HEK293 (cell line): ENCODE results near the gene REEP6.

Experiments
- CTCF ChIA-PET: fragments of 350-600 bp; formaldehyde crosslinking; extraction: SDS; loops from one replicate; lab custom pipeline; 2021; ENCODE audit warnings: antibody characterized with exemption; lab: Yijun Ruan, JAX
- POLR2A ChIA-PET: fragments of 300-600 bp; formaldehyde crosslinking; extraction: SDS; loops from one replicate; lab custom pipeline; 2020; ENCODE audit warnings: antibody characterized with exemption, inconsistent platforms; lab: Yijun Ruan, JAX
- H3K27ac ChIP-seq: fragments of 200-500 bp; sonication (Bioruptor generic); 2 replicates; pipeline ENCODE4 v1.5.1; 2014; ENCODE audit warnings: low read depth, low read length, control low read depth, inconsistent platforms; ENCODE audit errors: extremely low read depth
- H3K36me3 ChIP-seq, 2 experiments: fragments of 200-500 bp in 1 of 2; sonication (Bioruptor generic) in 1 of 2; 1 replicate in 1 of 2; 2 replicates in 1 of 2; pipeline ENCODE4 v1.5.1; 2014 to 2017; ENCODE audit warnings: inconsistent platforms in 2 of 2, low read length in 2 of 2; ENCODE audit not compliant: control insufficient read depth in 2 of 2, insufficient read depth in 1 of 2
- H3K4me1 ChIP-seq: fragments of 200-500 bp; sonication (Bioruptor generic); 2 replicates; pipeline ENCODE4 v1.5.1; 2014; ENCODE audit warnings: mild to moderate bottlenecking, low read length, inconsistent platforms; ENCODE audit not compliant: control insufficient read depth, insufficient read depth
- H3K4me3 ChIP-seq: 2 replicates; pipeline ENCODE4 v1.5.1; 2011; ENCODE audit warnings: low read depth, mild to moderate bottlenecking, control low read depth, low read length, moderate library complexity
- H3K9me3 ChIP-seq: fragments of 200-500 bp; sonication (Bioruptor generic); 2 replicates; pipeline ENCODE4 v1.5.1; 2014; ENCODE audit warnings: low read depth, low read length, inconsistent platforms; ENCODE audit not compliant: control insufficient read depth, insufficient read depth
- ELK4 ChIP-seq: IDR thresholded peaks from 2 replicates; pipeline ENCODE4 v1.6.1; 2011; ENCODE audit warnings: mild to moderate bottlenecking, low read depth, low read length, borderline replicate concordance
- KLF1 ChIP-seq: fragments of 450-650 bp; formaldehyde crosslinking; IDR thresholded peaks from 2 replicates; pipeline ENCODE4 v1.5.1; 2016; ENCODE audit warnings: missing biosample characterization, missing genetic modification characterization
- KLF10 ChIP-seq: fragments of 450-650 bp; IDR thresholded peaks from 2 replicates; pipeline ENCODE4 v1.5.1; 2018; ENCODE audit warnings: missing biosample characterization, mild to moderate bottlenecking, missing genetic modification characterization
- KLF9 ChIP-seq: fragments of 450-650 bp; formaldehyde crosslinking; IDR thresholded peaks from 2 replicates; pipeline ENCODE4 v1.5.1; 2016; ENCODE audit warnings: missing biosample characterization, missing genetic modification characterization, low read depth
- MEIS1 ChIP-seq: sonication (generic); formaldehyde crosslinking; IDR thresholded peaks from 2 replicates; pipeline ENCODE4 v1.8.1; 2022; ENCODE audit warnings: missing genetic modification reagents, mild to moderate bottlenecking, borderline replicate concordance
- OVOL3 ChIP-seq: fragments of 450-650 bp; formaldehyde crosslinking; IDR thresholded peaks from 2 replicates; pipeline ENCODE4 v1.5.1; 2016; ENCODE audit warnings: missing biosample characterization, missing genetic modification characterization
- REST ChIP-seq: fragments of 450-650 bp; formaldehyde crosslinking; IDR thresholded peaks from 2 replicates; pipeline ENCODE4 v1.5.1; 2016; ENCODE audit warnings: missing biosample characterization, missing genetic modification characterization
- SP3 ChIP-seq: fragments of 450-650 bp; formaldehyde crosslinking; IDR thresholded peaks from 2 replicates; pipeline ENCODE4 v1.5.1; 2016; ENCODE audit warnings: missing biosample characterization, missing genetic modification characterization
- SP7 ChIP-seq: fragments of 450-650 bp; formaldehyde crosslinking; IDR thresholded peaks from 2 replicates; pipeline ENCODE4 v1.5.1; 2016; ENCODE audit warnings: missing biosample characterization, missing genetic modification characterization
- TRIM28 ChIP-seq: IDR thresholded peaks from 2 replicates; pipeline ENCODE4 v1.6.1; 2011; ENCODE audit warnings: low read length, control low read depth, borderline replicate concordance
- ZNF133 ChIP-seq: fragments of 450-650 bp; formaldehyde crosslinking; IDR thresholded peaks from 2 replicates; pipeline ENCODE4 v1.5.1; 2016; ENCODE audit warnings: missing biosample characterization, missing genetic modification characterization
- ZNF202 ChIP-seq: fragments of 450-650 bp; formaldehyde crosslinking; IDR thresholded peaks from 2 replicates; pipeline ENCODE4 v1.5.1; 2016; ENCODE audit warnings: missing biosample characterization, missing genetic modification characterization, borderline replicate concordance
- ZNF24 ChIP-seq: fragments of 450-650 bp; formaldehyde crosslinking; IDR thresholded peaks from 2 replicates; pipeline ENCODE4 v1.5.1; 2016; ENCODE audit warnings: missing biosample characterization, missing genetic modification characterization
- ZNF280C ChIP-seq: fragments of 450-650 bp; formaldehyde crosslinking; IDR thresholded peaks from 2 replicates; pipeline ENCODE4 v1.5.1; 2016; ENCODE audit warnings: missing biosample characterization, missing genetic modification characterization
- ZNF473 ChIP-seq: fragments of 450-650 bp; formaldehyde crosslinking; IDR thresholded peaks from 2 replicates; pipeline ENCODE4 v1.5.1; 2017; ENCODE audit warnings: missing biosample characterization, missing genetic modification characterization
- ZNF560 ChIP-seq: fragments of 450-650 bp; formaldehyde crosslinking; IDR thresholded peaks from 2 replicates; pipeline ENCODE4 v1.5.1; 2017; ENCODE audit warnings: missing biosample characterization, missing genetic modification characterization, borderline replicate concordance
- ZNF596 ChIP-seq: fragments of 450-650 bp; IDR thresholded peaks from 2 replicates; pipeline ENCODE4 v1.5.0; 2018; ENCODE audit warnings: missing biosample characterization, mild to moderate bottlenecking, missing genetic modification characterization, moderate library complexity
- ZNF639 ChIP-seq: fragments of 450-650 bp; formaldehyde crosslinking; IDR thresholded peaks from 2 replicates; pipeline ENCODE4 v1.5.1; 2016; ENCODE audit warnings: missing biosample characterization, missing genetic modification characterization
- ZSCAN5A ChIP-seq: fragments of 450-650 bp; formaldehyde crosslinking; IDR thresholded peaks from 2 replicates; pipeline ENCODE4 v1.5.1; 2016; ENCODE audit warnings: missing biosample characterization, missing genetic modification characterization

The REEP6 gene

GRCh38 chr19:1456121-1456900 is 34.7 kb upstream of the REEP6 start (continued):
- TF ChIP-seq ZNF639 (tag by site-specific recombination) (no peak), ZNF596 (tag by site-specific recombination) (no peak), REST (tag by site-specific recombination) (no peak), ZNF202 (tag by site-specific recombination) (no peak), ZNF280C (no peak), KLF10 (no peak), ZNF473 (no peak)
- TF ChIP-seq, all 188 proteins: peak for 6

- H3K36me3 ChIP-seq, result peaks cover 0 to 16% of the 10 kb centered on the region in 2 experiments; a peak in 1 of 3 replicates
- no peak for TF ChIP-seq TRIM28
- no peak for TF ChIP-seq ELK4
- ChIA-PET CTCF (interaction anchor here (0.6 to 1.4 kb wide), 3 partner anchors 9 to 13 kb away, joined by 3 to 5 read pairs (median 4); no protein-coding TSS in a partner anchor), POLR2A (interaction anchor here (0.6 to 1.4 kb wide), 3 partner anchors 12 to 188 kb away, joined by 4 to 6 read pairs (median 4); partner anchors contain the start of gene CIRBP)
- no peak overlapping the region for H3K4me3 ChIP-seq
- no peak overlapping the region for H3K27ac ChIP-seq
- no peaks in the 10 kb centered on the region for H3K4me1 ChIP-seq
- H3K9me3 ChIP-seq, result no peaks in the 10 kb centered on the region
These were observed 33.8 kb upstream of the REEP6 start for GRCh38 chr19:1457031-1457739.

- Histone ChIP-seq H3K4me1 (no peaks in the 10 kb centered on the region), H3K4me3 (no peak overlapping the region), H3K9me3 (no peaks in the 10 kb centered on the region), H3K36me3 (peaks cover 0 to 16% of the 10 kb centered on the region in 2 experiments; a peak in 1 of 3 replicates), H3K27ac (no peak overlapping the region)
- ChIA-PET POLR2A (interaction anchor here (0.6 to 1.4 kb wide), 4 partner anchors 11 to 189 kb away, joined by 3 to 6 read pairs (median 4); partner anchors contain the start of gene CIRBP), CTCF (interaction anchor here (0.6 to 1.4 kb wide), 3 partner anchors 8 to 180 kb away, joined by 3 to 5 read pairs (median 4); no protein-coding TSS in a partner anchor)
- TF ChIP-seq ZNF24 (tag by site-specific recombination), result no peak
- TF ChIP-seq KLF1 (tag by site-specific recombination), result no peak
- no peak for TF ChIP-seq KLF9
- TF ChIP-seq OVOL3 (tag by site-specific recombination), result no peak
- TF ChIP-seq ZNF133 (tag by site-specific recombination), result no peak
- TF ChIP-seq ZNF639 (tag by site-specific recombination), result no peak
- TF ChIP-seq ZSCAN5A, result no peak
- TF ChIP-seq ZNF473, result no peak
- no peak for TF ChIP-seq SP7 (tag by site-specific recombination)
- TF ChIP-seq MEIS1 (CRISPR knock-in tag), result no peak
- no peak for TF ChIP-seq SP3 (tag by site-specific recombination)
- no peak for TF ChIP-seq ZNF560 (tag by site-specific recombination)
These were observed 33.1 kb upstream of the REEP6 start for GRCh38 chr19:1457892-1458291.
